ENCODE data around the gene LNPK.

- TF ChIP-seq CTCF (conservative IDR thresholded peaks at IDR 0.05; ENCODE audit: low read length): no peak
- no peak for TF ChIP-seq EZH2phosphoT487 (IDR thresholded peaks at IDR 0.05; ENCODE audit: borderline replicate concordance, low read depth, low read length)
Observed at GRCh38 chr2:176038694-176039093, 36.6 kb upstream of the LNPK start.

Measured in OCI-LY7 (cell line).